ENCODE results near the gene TOMM5.

The TOMM5 gene

GRCh38 chr9:37561682-37562081 is 30.7 kb downstream of the TOMM5 start:
- no peak for DNase-seq

- no peak for DNase-seq
Measured at GRCh38 chr9:37559855-37560592, 32.4 kb downstream of the TOMM5 start.

GRCh38 chr9:37559125-37559524 is 33.3 kb downstream of the TOMM5 start:
- DNase-seq: no peak

GRCh38 chr9:37555786-37556185 is 36.6 kb downstream of the TOMM5 start:
- DNase-seq: no peak

GRCh38 chr9:37554318-37554717 is 38.1 kb downstream of the TOMM5 start:
- no peak for DNase-seq

GRCh38 chr9:37551888-37552287 is 40.5 kb downstream of the TOMM5 start:
- no peak for DNase-seq

GRCh38 chr9:37551468-37551867 is 40.9 kb downstream of the TOMM5 start:
- DNase-seq: no peak

GRCh38 chr9:37550781-37551180 is 41.6 kb downstream of the TOMM5 start:
- DNase-seq: no peak

- no peak for DNase-seq
Measured at GRCh38 chr9:37549527-37549926, 42.9 kb downstream of the TOMM5 start.

- no peak for DNase-seq
Measured at GRCh38 chr9:37547328-37547878, 45.0 kb downstream of the TOMM5 start.

GRCh38 chr9:37543468-37543867 is 48.9 kb downstream of the TOMM5 start:
- DNase-seq: no peak

- no peak for DNase-seq
Measured at GRCh38 chr9:37542895-37543294, 49.5 kb downstream of the TOMM5 start.

- DNase-seq: no peak
Measured at GRCh38 chr9:37542488-37542887, 49.9 kb downstream of the TOMM5 start.

GRCh38 chr9:37541465-37541864 is 50.9 kb downstream of the TOMM5 start:
- DNase-seq: no peak

- no peak for DNase-seq
Measured at GRCh38 chr9:37540634-37541033, 51.8 kb downstream of the TOMM5 start.

- DNase-seq: no peak
Measured at GRCh38 chr9:37539634-37540033, 52.8 kb downstream of the TOMM5 start.

Measured in CD4-positive, alpha-beta T cell treated with Interleukin-10 for 1 hour (primary cell).